ENCODE data around the gene GTF2H4. TPM values are rescaled to one million over a fixed set of nuclear protein-coding genes. Genes with fewer than 3 reads are reported as not detected.
"Not testable (repeated sequence)": the region's sequence is repeated elsewhere in the genome, so short reads cannot be mapped to it uniquely, and the experiment has no call there.

GTF2H4 gene
- total RNA-seq, 1 experiment from 2014 or later: 13.4 TPM

- 0 out of 2 replicates have a peak, but pooled peaks cover 3% of the 10 kb centered on the region for H3K4me1 ChIP-seq (replicated peaks)
- peaks cover 24% of the 10 kb centered on the region for H3K36me3 ChIP-seq
- H3K27me3 ChIP-seq (replicated peaks): no peaks in the 10 kb centered on the region
Observed at GRCh38 chr6:30896541-30896940, 11.5 kb upstream of the GTF2H4 start.

GRCh38 chr6:30897882-30898281 lies 10.1 kb upstream of the GTF2H4 start:
- no peak for DNase-seq (ENCODE audit: low read depth in 1 of 2, low spot score in 2 of 2)
- Histone ChIP-seq H3K36me3 (peaks cover 16% of the 10 kb centered on the region), H3K4me1 (replicated peaks) (0 out of 2 replicates have a peak, but pooled peaks cover 3% of the 10 kb centered on the region), H3K27ac (no peak overlapping the region), H3K9me3 (replicated peaks) (no peaks in the 10 kb centered on the region), H3K27me3 (replicated peaks) (no peaks in the 10 kb centered on the region), H3K4me3 (no peak overlapping the region)

More at GRCh38 chr6:30896541-30896940, 11.5 kb upstream of the GTF2H4 start:
- H3K27ac ChIP-seq: no peak overlapping the region
- DNase-seq (ENCODE audit: low read depth in 1 of 2, low spot score in 2 of 2): no peak
- no peak overlapping the region for H3K4me3 ChIP-seq
- H3K9me3 ChIP-seq (replicated peaks): no peaks in the 10 kb centered on the region

- H3K4me1 ChIP-seq (replicated peaks): 0 out of 2 replicates have a peak, but pooled peaks cover under 1% of the 10 kb centered on the region
- no peaks in the 10 kb centered on the region for H3K27me3 ChIP-seq (replicated peaks)
- no peak overlapping the region for H3K4me3 ChIP-seq
- H3K27ac ChIP-seq: no peak overlapping the region
- no peak for DNase-seq (ENCODE audit: low read depth in 1 of 2, low spot score in 2 of 2)
- H3K9me3 ChIP-seq (replicated peaks): no peaks in the 10 kb centered on the region
- H3K36me3 ChIP-seq: peaks cover 10% of the 10 kb centered on the region
Observed at GRCh38 chr6:30898750-30899360, 9.2 kb upstream of the GTF2H4 start.

- DNase-seq (ENCODE audit: low read depth in 1 of 2, low spot score in 2 of 2): no peak
- no peaks in the 10 kb centered on the region for H3K27me3 ChIP-seq (replicated peaks)
- H3K27ac ChIP-seq: no peak overlapping the region
- no peaks in the 10 kb centered on the region for H3K9me3 ChIP-seq (replicated peaks)
- H3K4me1 ChIP-seq (replicated peaks): no peaks in the 10 kb centered on the region
- H3K4me3 ChIP-seq: no peak overlapping the region
- H3K36me3 ChIP-seq: peaks cover 10% of the 10 kb centered on the region; the same call in 1 of the 2 replicates
Observed at GRCh38 chr6:30900863-30901417, 7.1 kb upstream of the GTF2H4 start.

GRCh38 chr6:30901436-30901835 lies 6.6 kb upstream of the GTF2H4 start:
- peaks cover 10% of the 10 kb centered on the region; the same call in 1 of the 2 replicates for H3K36me3 ChIP-seq
- no peak for DNase-seq (ENCODE audit: low read depth in 1 of 2, low spot score in 2 of 2)
- H3K9me3 ChIP-seq (replicated peaks): no peaks in the 10 kb centered on the region
- H3K4me3 ChIP-seq: no peak overlapping the region
- no peaks in the 10 kb centered on the region for H3K27me3 ChIP-seq (replicated peaks)
- H3K27ac ChIP-seq: no peak overlapping the region
- H3K4me1 ChIP-seq (replicated peaks): no peaks in the 10 kb centered on the region

GRCh38 chr6:30902196-30902595 lies 5.8 kb upstream of the GTF2H4 start:
- H3K36me3 ChIP-seq: peaks cover 10% of the 10 kb centered on the region; the same call in 1 of the 2 replicates
- not testable (repeated sequence) for H3K4me3 ChIP-seq; H3K9me3 ChIP-seq (replicated peaks); DNase-seq (ENCODE audit: low read depth in 1 of 2, low spot score in 2 of 2); H3K27ac ChIP-seq; H3K4me1 ChIP-seq (replicated peaks); H3K27me3 ChIP-seq (replicated peaks)

- no peak overlapping the region for H3K27ac ChIP-seq
- no peak overlapping the region for H3K4me3 ChIP-seq
- H3K27me3 ChIP-seq (replicated peaks): no peaks in the 10 kb centered on the region
- H3K9me3 ChIP-seq (replicated peaks): no peaks in the 10 kb centered on the region
- peaks cover 10% of the 10 kb centered on the region; the same call in 1 of the 2 replicates for H3K36me3 ChIP-seq
- DNase-seq (ENCODE audit: low read depth in 1 of 2, low spot score in 2 of 2): no peak
- 0 out of 2 replicates have a peak, but pooled peaks cover 2% of the 10 kb centered on the region for H3K4me1 ChIP-seq (replicated peaks)
Observed at GRCh38 chr6:30902709-30903108, 5.3 kb upstream of the GTF2H4 start.

GRCh38 chr6:30903236-30903635 lies 4.8 kb upstream of the GTF2H4 start:
- H3K27ac ChIP-seq: no peak overlapping the region
- H3K4me3 ChIP-seq: no peak overlapping the region
- 0 out of 2 replicates have a peak, but pooled peaks cover 2% of the 10 kb centered on the region for H3K4me1 ChIP-seq (replicated peaks)
- H3K9me3 ChIP-seq (replicated peaks): no peaks in the 10 kb centered on the region
- H3K27me3 ChIP-seq (replicated peaks): no peaks in the 10 kb centered on the region
- no peak for DNase-seq (ENCODE audit: low read depth in 1 of 2, low spot score in 2 of 2)
- H3K36me3 ChIP-seq: peaks cover 6% of the 10 kb centered on the region; the same call in 1 of the 2 replicates

GRCh38 chr6:30907290-30907757 lies 683 bp upstream of the GTF2H4 start:
- H3K27ac ChIP-seq; H3K4me1 ChIP-seq (replicated peaks); H3K27me3 ChIP-seq (replicated peaks); H3K9me3 ChIP-seq (replicated peaks); DNase-seq (ENCODE audit: low read depth in 1 of 2, low spot score in 2 of 2): not testable (repeated sequence)
- H3K4me3 ChIP-seq: peak overlapping the region; percentile 56
- H3K36me3 ChIP-seq: peaks cover 29% of the 10 kb centered on the region

GRCh38 chr6:30908700-30909099 lies 693 bp downstream of the GTF2H4 start:
- H3K27ac ChIP-seq: no peak overlapping the region
- peak overlapping the region; percentile 56 for H3K4me3 ChIP-seq
- H3K27me3 ChIP-seq (replicated peaks): no peaks in the 10 kb centered on the region
- peaks cover 11% of the 10 kb centered on the region for H3K4me1 ChIP-seq (replicated peaks)
- H3K36me3 ChIP-seq: peaks cover 42% of the 10 kb centered on the region
- no peak for DNase-seq (ENCODE audit: low read depth in 1 of 2, low spot score in 2 of 2)
- no peaks in the 10 kb centered on the region for H3K9me3 ChIP-seq (replicated peaks)

GRCh38 chr6:30910473-30910872 lies 2.5 kb downstream of the GTF2H4 start:
- peaks cover 57% of the 10 kb centered on the region for H3K36me3 ChIP-seq
- not testable (repeated sequence) for H3K4me3 ChIP-seq; H3K27me3 ChIP-seq (replicated peaks); DNase-seq (ENCODE audit: low read depth in 1 of 2, low spot score in 2 of 2); H3K27ac ChIP-seq; H3K9me3 ChIP-seq (replicated peaks)
- H3K4me1 ChIP-seq (replicated peaks): peaks cover 27% of the 10 kb centered on the region

- Histone ChIP-seq H3K27me3 (replicated peaks) (no peaks in the 10 kb centered on the region), H3K36me3 (peaks cover 74% of the 10 kb centered on the region), H3K9me3 (replicated peaks) (no peaks in the 10 kb centered on the region), H3K4me3 (no peak overlapping the region), H3K27ac (no peak overlapping the region), H3K4me1 (replicated peaks) (peaks cover 24% of the 10 kb centered on the region)
- no peak for DNase-seq (ENCODE audit: low read depth in 1 of 2, low spot score in 2 of 2)
Observed at GRCh38 chr6:30912746-30913520, 4.9 kb downstream of the GTF2H4 start.

GRCh38 chr6:30913721-30914075 lies 5.7 kb downstream of the GTF2H4 start:
- H3K36me3 ChIP-seq: peaks cover 81% of the 10 kb centered on the region
- H3K9me3 ChIP-seq (replicated peaks): no peaks in the 10 kb centered on the region
- no peak overlapping the region for H3K27ac ChIP-seq
- no peak for DNase-seq (ENCODE audit: low read depth in 1 of 2, low spot score in 2 of 2)
- H3K4me1 ChIP-seq (replicated peaks): peaks cover 23% of the 10 kb centered on the region
- H3K4me3 ChIP-seq: peak overlapping the region; percentile 44
- H3K27me3 ChIP-seq (replicated peaks): no peaks in the 10 kb centered on the region
